Measurements from ENCODE around the gene RTBDN.

DNA sequence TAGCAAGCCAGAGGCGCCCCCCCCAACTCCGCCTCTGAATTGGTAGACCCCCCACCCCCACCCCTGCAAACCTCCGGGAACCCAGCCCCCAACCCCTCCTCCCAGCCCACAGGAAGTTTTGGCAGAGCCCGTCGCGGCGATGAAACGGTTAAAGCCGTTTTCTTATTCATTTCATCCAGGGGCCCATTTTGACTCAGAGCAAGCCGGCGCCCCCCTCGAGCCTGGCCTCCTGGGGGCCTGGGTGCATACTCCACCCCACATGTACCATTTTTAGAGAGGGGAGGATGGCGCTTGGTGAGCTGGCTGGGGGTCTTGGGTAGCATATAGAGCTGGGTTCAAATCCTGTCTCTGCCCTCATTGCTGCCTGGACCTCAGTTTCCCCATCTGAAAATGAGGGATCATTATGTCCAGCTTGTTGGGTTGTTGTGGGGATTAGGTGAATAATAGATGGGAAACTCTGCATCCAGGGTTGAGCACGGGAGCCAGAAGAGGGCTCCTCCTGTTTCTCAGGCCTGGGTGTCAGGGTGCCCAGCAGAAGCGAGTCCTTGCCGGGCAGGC is 51.0 kb downstream of the RTBDN start:
- TF ChIP-seq, protein P1, sequence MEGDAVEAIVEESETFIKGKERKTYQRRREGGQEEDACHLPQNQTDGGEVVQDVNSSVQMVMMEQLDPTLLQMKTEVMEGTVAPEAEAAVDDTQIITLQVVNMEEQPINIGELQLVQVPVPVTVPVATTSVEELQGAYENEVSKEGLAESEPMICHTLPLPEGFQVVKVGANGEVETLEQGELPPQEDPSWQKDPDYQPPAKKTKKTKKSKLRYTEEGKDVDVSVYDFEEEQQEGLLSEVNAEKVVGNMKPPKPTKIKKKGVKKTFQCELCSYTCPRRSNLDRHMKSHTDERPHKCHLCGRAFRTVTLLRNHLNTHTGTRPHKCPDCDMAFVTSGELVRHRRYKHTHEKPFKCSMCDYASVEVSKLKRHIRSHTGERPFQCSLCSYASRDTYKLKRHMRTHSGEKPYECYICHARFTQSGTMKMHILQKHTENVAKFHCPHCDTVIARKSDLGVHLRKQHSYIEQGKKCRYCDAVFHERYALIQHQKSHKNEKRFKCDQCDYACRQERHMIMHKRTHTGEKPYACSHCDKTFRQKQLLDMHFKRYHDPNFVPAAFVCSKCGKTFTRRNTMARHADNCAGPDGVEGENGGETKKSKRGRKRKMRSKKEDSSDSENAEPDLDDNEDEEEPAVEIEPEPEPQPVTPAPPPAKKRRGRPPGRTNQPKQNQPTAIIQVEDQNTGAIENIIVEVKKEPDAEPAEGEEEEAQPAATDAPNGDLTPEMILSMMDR (IDR thresholded peaks at IDR 0.05), result peak in 1 of 6 experiments; percentile 6
- TF ChIP-seq POLR2A (IDR thresholded peaks at IDR 0.05), result peak in 1 of 4 donors; percentile 12

Data from esophagus squamous epithelium (tissue), 4 donors.